GM23248 (cell line): ENCODE measurements around the gene MPDU1. TPM values are rescaled to one million over a fixed set of nuclear protein-coding genes. Genes with fewer than 3 reads are reported as not detected.

Experiments
- DNase-seq: peaks from one replicate; pipeline ENCODE4 v3.0.0-alpha.2; 2015
- H2AFZ ChIP-seq: fragments of 200-600 bp; sonication (generic); 2 replicates; pipeline ENCODE4 v1.6.1; 2016; ENCODE audit warnings: antibody characterized with exemption
- H3F3A ChIP-seq: fragments of 200-600 bp; sonication (generic); 2 replicates; pipeline ENCODE4 v1.6.1; 2016; ENCODE audit warnings: mild to moderate bottlenecking, antibody characterized with exemption, mixed run types; ENCODE audit not compliant: insufficient read depth
- H3K27ac ChIP-seq: fragments of 200-600 bp; sonication (generic); 2 replicates; pipeline ENCODE4 v1.5.1; 2016; ENCODE audit warnings: mild to moderate bottlenecking
- H3K27me3 ChIP-seq: fragments of 200-600 bp; sonication (generic); replicated peaks from 2 replicates; pipeline ENCODE4 v1.6.1; 2016; ENCODE audit warnings: mild to moderate bottlenecking; ENCODE audit not compliant: insufficient read depth
- H3K36me3 ChIP-seq: fragments of 200-600 bp; sonication (generic); 2 replicates; pipeline ENCODE4 v1.6.1; 2016; ENCODE audit warnings: low read depth, mild to moderate bottlenecking
- H3K4me1 ChIP-seq: fragments of 200-600 bp; sonication (generic); 2 replicates; pipeline ENCODE4 v1.6.1; 2016; ENCODE audit warnings: mild to moderate bottlenecking; ENCODE audit not compliant: insufficient read depth
- H3K4me2 ChIP-seq: fragments of 200-600 bp; sonication (generic); one replicate; pipeline ENCODE4 v1.6.1; 2016; ENCODE audit warnings: mild to moderate bottlenecking; ENCODE audit not compliant: unreplicated experiment
- H3K4me3 ChIP-seq: fragments of 200-600 bp; sonication (generic); 2 replicates; pipeline ENCODE4 v1.5.1; 2016; ENCODE audit warnings: mild to moderate bottlenecking
- H3K79me2 ChIP-seq: fragments of 200-600 bp; sonication (generic); 2 replicates; pipeline ENCODE4 v1.6.1; 2016; ENCODE audit warnings: mild to moderate bottlenecking; ENCODE audit not compliant: insufficient read depth
- H3K9ac ChIP-seq: fragments of 200-600 bp; sonication (generic); 2 replicates; pipeline ENCODE4 v1.6.1; 2016; ENCODE audit warnings: mild to moderate bottlenecking
- H3K9me2 ChIP-seq: fragments of 200-600 bp; sonication (generic); 2 replicates; pipeline ENCODE4 v1.6.1; 2016; ENCODE audit warnings: mixed run types, mild to moderate bottlenecking, moderate library complexity; ENCODE audit not compliant: insufficient read depth
- H3K9me3 ChIP-seq: fragments of 200-600 bp; sonication (generic); one replicate; pipeline ENCODE4 v1.6.1; 2017; ENCODE audit warnings: low read depth
- H4K20me1 ChIP-seq: fragments of 200-600 bp; sonication (generic); 2 replicates; pipeline ENCODE4 v1.6.0; 2016; ENCODE audit not compliant: insufficient read depth
- EZH2 ChIP-seq: fragments of 200-600 bp; sonication (generic); IDR thresholded peaks from 2 replicates; pipeline ENCODE4 v1.6.1; 2018; ENCODE audit warnings: antibody characterized with exemption, mild to moderate bottlenecking; ENCODE audit not compliant: insufficient read depth, poor library complexity, severe bottlenecking
- EZH2phosphoT487 ChIP-seq: fragments of 200-600 bp; sonication (generic); IDR thresholded peaks from 2 replicates; pipeline ENCODE4 v1.6.1; 2018; ENCODE audit warnings: antibody characterized with exemption, moderate library complexity, mild to moderate bottlenecking, low read depth; ENCODE audit not compliant: insufficient read depth
- WGBS, 2 experiments: methylation state at CpG; one replicate each; pipeline ENCODE4 v1.1.6; 2015 to 2017; ENCODE audit warnings: low lambda C conversion rate in 2 of 2, low coverage in 1 of 2; ENCODE audit errors: missing lambda C conversion rate in 2 of 2; 5-methylcytosine and 5-hydroxymethylcytosine counted together
- in situ Hi-C: fragments of 300-500 bp; cut with MboI; formaldehyde crosslinking; loops from 2 replicates; pipeline ENCODE4 v1.15.0; 2020
- polyA plus RNA-seq: library from polyadenylated mRNA; unstranded; fragments of >200 nt; fragmentation: Nextera tagmentation; extraction: Ambion mirVana; gene quantifications from 2 replicates; pipeline ENCODE4 v1.2.1, GENCODE V29; 2016
- total RNA-seq: library from RNA; depleted of rRNA; stranded (reverse); fragments of >200 nt; shearing (Covaris generic); gene quantifications from 2 replicates; pipeline ENCODE4 v1.2.3, GENCODE V29; 2014; rRNA removed

MPDU1 gene
- total RNA-seq (127 and 195 TPM in 2 replicates), polyA plus RNA-seq (63.2 and 65.9 TPM in 2 replicates)

DNA sequence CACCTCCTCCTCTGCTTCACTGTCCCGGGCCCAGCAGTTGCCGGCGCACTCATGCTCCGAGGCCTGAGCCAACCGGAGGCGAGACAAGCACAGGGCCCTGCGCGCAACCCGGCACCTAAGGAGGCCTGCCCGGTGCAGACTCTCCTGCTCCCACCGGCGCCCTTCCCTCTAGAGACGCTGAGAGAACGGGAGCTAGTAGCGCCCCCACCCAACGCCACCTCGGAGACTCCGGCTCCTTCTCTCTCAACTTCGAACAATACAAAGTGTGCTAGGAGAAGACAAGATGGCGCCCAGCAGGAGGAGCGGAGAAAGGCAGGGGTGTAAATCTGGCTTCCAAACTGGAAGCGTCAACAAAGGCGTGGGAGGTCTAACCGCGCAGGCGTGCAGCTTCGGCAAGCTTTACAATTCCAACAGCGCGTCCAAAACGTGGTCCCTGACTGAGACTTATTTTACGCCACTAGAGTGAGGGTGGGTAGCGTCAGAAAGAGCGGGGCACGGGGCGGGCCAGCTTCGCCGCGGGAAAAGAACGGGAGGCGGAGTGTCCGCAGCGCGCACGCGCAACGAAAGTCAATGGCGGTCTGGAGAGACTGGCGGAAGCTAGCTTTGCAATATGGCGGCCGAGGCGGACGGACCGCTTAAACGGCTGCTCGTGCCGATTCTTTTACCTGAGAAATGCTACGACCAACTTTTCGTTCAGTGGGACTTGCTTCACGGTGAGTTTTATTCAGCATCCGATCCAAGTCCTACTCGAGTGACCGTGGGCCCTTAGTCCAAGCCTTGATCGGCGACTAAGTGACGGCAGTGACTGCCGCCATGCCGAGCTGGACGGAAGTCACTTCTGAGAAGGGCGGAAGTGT, at the start of gene MPDU1:
TSS of gene MPDU1 (plus strand) at position 600 of the 857 bp plus-strand sequence. CDS start at position 611, 11 bp downstream.
- 15% methylated on average over 69 of the region's 69 CpGs for WGBS, 2 experiments
- H3K79me2 ChIP-seq, result peaks cover 58% of the 10 kb centered on the region

DNA sequence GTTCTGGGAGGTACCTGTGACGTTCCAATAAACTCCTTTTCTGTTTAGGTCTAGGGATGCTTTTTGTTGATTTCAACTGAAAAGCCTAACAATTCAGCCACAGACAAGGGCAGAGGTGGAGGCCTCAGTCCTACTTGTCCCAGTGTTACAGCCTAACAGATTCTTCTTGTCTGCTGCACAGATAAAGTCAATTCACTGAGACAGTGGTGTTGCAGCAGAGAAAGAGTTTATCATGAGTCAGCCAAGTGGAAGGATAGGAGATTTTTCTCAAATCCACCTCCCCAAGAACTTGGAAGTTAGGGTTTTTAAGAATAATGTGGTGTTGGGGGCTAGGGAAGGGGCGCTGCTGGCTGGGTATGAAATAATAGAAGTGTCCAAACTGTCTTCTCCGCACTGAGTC, 45.6 kb upstream of the MPDU1 start:
- Histone ChIP-seq H3K4me2 (no peak overlapping the region), H3K27ac (no peak overlapping the region), H3K79me2 (no peaks in the 10 kb centered on the region), H3K9me3 (no peaks in the 10 kb centered on the region), H4K20me1 (no peaks in the 10 kb centered on the region), H3K27me3 (no peaks in the 10 kb centered on the region), H3K9me2 (no peaks in the 10 kb centered on the region), H2AFZ (no peak overlapping the region), H3K4me1 (no peaks in the 10 kb centered on the region), H3K4me3 (no peak overlapping the region), H3F3A (no peaks in the 10 kb centered on the region), H3K9ac (no peak overlapping the region), H3K36me3 (no peaks in the 10 kb centered on the region)
- no peak for DNase-seq
- TF ChIP-seq EZH2phosphoT487 (no peak), EZH2 (no peak)
- 77 to 79% methylated on average over 3 of the region's 3 CpGs for whole genome bisulfite sequencing, 2 experiments
- in situ Hi-C loops, result no loop called here

More for the DNA sequence above, at the start of gene MPDU1:
- Histone ChIP-seq H3K4me2 (peak within 1 kb of the TSS; percentile 86), H3F3A (peaks cover 48% of the 10 kb centered on the region), H4K20me1 (no peaks in the 10 kb centered on the region; the same call in 1 of the 2 replicates), H3K9ac (peak within 1 kb of the TSS; percentile 88), H3K4me3 (peak within 1 kb of the TSS; percentile 80), H2AFZ (peak within 1 kb of the TSS; percentile 69), H3K4me1 (peaks cover 55% of the 10 kb centered on the region), H3K27ac (peak within 1 kb of the TSS; percentile 88), H3K9me3 (no peaks in the 10 kb centered on the region), H3K36me3 (peaks cover 2% of the 10 kb centered on the region; the same call in 1 of the 2 replicates), H3K27me3 (no peaks in the 10 kb centered on the region), H3K9me2 (no peaks in the 10 kb centered on the region)
- in situ Hi-C loops, result no loop called here
- no peak for TF ChIP-seq EZH2phosphoT487
- TF ChIP-seq EZH2, result no peak
- DNase-seq, result peak; percentile 98

DNA sequence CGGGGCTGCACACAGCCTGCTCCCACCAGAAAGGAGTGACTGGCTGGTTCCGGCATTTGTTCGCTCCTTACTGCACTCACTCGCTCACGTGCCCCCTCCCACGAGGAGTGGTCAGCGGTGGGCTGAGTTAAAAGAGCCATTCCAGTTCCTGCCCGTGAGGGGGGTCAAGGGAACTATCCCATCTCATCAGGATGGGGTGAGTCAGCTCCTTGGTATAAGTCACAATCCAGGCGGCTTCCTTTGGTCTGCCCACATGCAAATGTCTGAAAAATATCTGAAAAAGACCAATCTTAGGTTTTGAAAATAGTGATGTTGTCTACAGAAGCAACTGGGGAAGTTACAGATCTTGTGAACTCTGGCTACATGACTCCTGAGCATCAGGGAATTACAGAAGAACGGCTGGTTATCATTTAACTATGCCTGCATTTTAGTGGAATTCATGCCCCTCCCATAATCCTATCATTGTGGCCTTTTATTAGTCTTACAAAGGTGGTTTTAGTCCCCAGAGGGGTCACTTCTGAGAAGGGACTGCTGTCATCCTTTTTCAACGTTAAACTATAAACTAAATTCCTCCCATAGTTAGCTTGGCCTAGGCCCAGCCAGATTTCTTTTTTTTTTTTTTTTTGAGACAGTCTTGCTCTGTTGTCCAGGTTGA, 44.6 kb upstream of the MPDU1 start:
- Histone ChIP-seq H3K27ac (no peak overlapping the region), H3K9me2 (no peaks in the 10 kb centered on the region), H3K4me1 (no peaks in the 10 kb centered on the region), H3K4me2 (no peak overlapping the region), H4K20me1 (no peaks in the 10 kb centered on the region), H3F3A (no peaks in the 10 kb centered on the region), H3K79me2 (no peaks in the 10 kb centered on the region), H3K27me3 (no peaks in the 10 kb centered on the region), H3K9me3 (no peaks in the 10 kb centered on the region), H3K4me3 (no peak overlapping the region), H3K36me3 (no peaks in the 10 kb centered on the region), H2AFZ (no peak overlapping the region), H3K9ac (no peak overlapping the region)
- WGBS, 2 experiments, result 52% methylated on average over 11 of the region's 11 CpGs
- in situ Hi-C loops, result no loop called here
- TF ChIP-seq EZH2phosphoT487 (no peak), EZH2 (no peak)
- DNase-seq, result peak; percentile 23

DNA sequence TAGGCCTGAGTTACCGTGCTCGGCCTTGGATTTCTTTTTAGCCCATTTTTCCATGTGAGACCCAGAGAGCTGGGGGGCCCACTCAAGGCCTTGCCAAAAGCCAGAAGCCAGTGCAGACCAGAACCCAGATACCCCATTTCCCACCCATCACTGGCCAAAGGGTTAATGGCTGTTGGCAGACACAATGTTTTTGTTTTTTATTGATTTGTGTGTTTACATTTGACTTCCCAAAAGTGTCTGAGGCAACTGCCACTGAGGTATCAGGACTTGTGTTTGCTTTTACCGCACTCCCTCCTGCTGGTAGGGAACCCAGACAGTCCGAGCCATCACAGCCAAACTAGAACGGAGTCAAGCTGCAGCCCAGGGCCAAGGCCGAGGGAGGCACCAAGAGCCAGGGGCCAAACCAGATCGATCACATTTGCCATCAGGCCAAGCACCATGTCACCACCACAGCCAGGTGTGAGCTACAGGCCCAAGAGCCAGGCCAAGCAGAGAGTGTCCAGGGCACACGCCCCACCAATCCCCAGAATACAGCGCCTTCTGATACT, 42.5 kb upstream of the MPDU1 start:
- Histone ChIP-seq H3K4me2 (no peak overlapping the region), H3K4me1 (no peaks in the 10 kb centered on the region), H3K4me3 (no peak overlapping the region), H2AFZ (no peak overlapping the region), H3F3A (no peaks in the 10 kb centered on the region), H4K20me1 (no peaks in the 10 kb centered on the region), H3K79me2 (no peaks in the 10 kb centered on the region), H3K27me3 (no peaks in the 10 kb centered on the region), H3K36me3 (no peaks in the 10 kb centered on the region), H3K9ac (no peak overlapping the region), H3K9me2 (no peaks in the 10 kb centered on the region), H3K9me3 (no peaks in the 10 kb centered on the region), H3K27ac (no peak overlapping the region)
- TF ChIP-seq EZH2, result no peak
- in situ Hi-C loops, result no loop called here
- WGBS, 2 experiments, result 82 to 86% methylated on average over 9 of the region's 9 CpGs
- DNase-seq, result no peak
